Measurements from ENCODE around the gene NOXO1. TPM values are rescaled to one million over a fixed set of nuclear protein-coding genes. Genes with fewer than 3 reads are reported as not detected.

NOXO1 gene
- total RNA-seq, 1 donor from 2014 or later = 1.2 TPM

- peak overlapping the region in 1 of 2 donors; percentile 29 for H3K4me3 ChIP-seq
- H3K9me3 ChIP-seq = no peaks in the 10 kb centered on the region
- H3K27me3 ChIP-seq = peaks cover 9% of the 10 kb centered on the region
- intact Hi-C loops (cut with DNase I) = no loop called here
- H3K4me1 ChIP-seq = peaks cover 24% of the 10 kb centered on the region
- no peak for DNase-seq (ENCODE audit: extremely low spot score in 2 of 2)
- no peak overlapping the region for H3K27ac ChIP-seq
- no peak for TF ChIP-seq POLR2A (IDR thresholded peaks at IDR 0.05)
- no peak for TF ChIP-seq CTCF (IDR thresholded peaks at IDR 0.05)
- no peak for TF ChIP-seq POLR2AphosphoS5 (IDR thresholded peaks at IDR 0.05; ENCODE audit: insufficient read depth in 1 of 2, low read depth in 1 of 2)
- peaks cover 0 to 2% of the 10 kb centered on the region in 2 donors for H3K36me3 ChIP-seq
Observed at GRCh38 chr16:1992704-1993317, 11.5 kb upstream of the NOXO1 start.

- Histone ChIP-seq H3K36me3 (no peaks in the 10 kb centered on the region), H3K27ac (no peak overlapping the region), H3K4me1 (peaks cover 24% of the 10 kb centered on the region), H3K4me3 (peak overlapping the region; percentile 29 to 41), H3K27me3 (peaks cover 9% of the 10 kb centered on the region), H3K9me3 (no peaks in the 10 kb centered on the region)
- no peak for DNase-seq (ENCODE audit: extremely low spot score in 2 of 2)
- intact Hi-C loops (cut with DNase I) = no loop called here
- TF ChIP-seq CTCF (IDR thresholded peaks at IDR 0.05) = no peak
- TF ChIP-seq POLR2AphosphoS5 (IDR thresholded peaks at IDR 0.05; ENCODE audit: insufficient read depth in 1 of 2, low read depth in 1 of 2) = peak in 1 of 2 donors; percentile 50
- TF ChIP-seq POLR2A (IDR thresholded peaks at IDR 0.05) = peak in 1 of 2 donors; percentile 28
Observed at GRCh38 chr16:1991948-1992703, 10.9 kb upstream of the NOXO1 start.

GRCh38 chr16:1991588-1991947 is 10.3 kb upstream of the NOXO1 start:
- Histone ChIP-seq H3K4me1 (peaks cover 24% of the 10 kb centered on the region), H3K4me3 (peak overlapping the region; percentile 29 to 41), H3K27ac (no peak overlapping the region), H3K36me3 (peaks cover 0 to 3% of the 10 kb centered on the region in 2 donors), H3K9me3 (no peaks in the 10 kb centered on the region), H3K27me3 (peaks cover 9% of the 10 kb centered on the region)
- no peak for DNase-seq (ENCODE audit: extremely low spot score in 2 of 2)
- intact Hi-C loops (cut with DNase I) = no loop called here
- TF ChIP-seq POLR2A (IDR thresholded peaks at IDR 0.05) = no peak
- TF ChIP-seq CTCF (IDR thresholded peaks at IDR 0.05) = no peak

GRCh38 chr16:1991135-1991551 is 9.9 kb upstream of the NOXO1 start:
- no peak for DNase-seq (ENCODE audit: extremely low spot score in 2 of 2)
- H3K4me3 ChIP-seq = peak overlapping the region; percentile 29 to 41
- H3K27me3 ChIP-seq = peaks cover 9% of the 10 kb centered on the region
- peaks cover 24% of the 10 kb centered on the region for H3K4me1 ChIP-seq
- H3K9me3 ChIP-seq = no peaks in the 10 kb centered on the region
- H3K36me3 ChIP-seq = peaks cover 0 to 7% of the 10 kb centered on the region in 2 donors
- H3K27ac ChIP-seq = no peak overlapping the region
- TF ChIP-seq CTCF (IDR thresholded peaks at IDR 0.05) (no peak), POLR2A (IDR thresholded peaks at IDR 0.05) (no peak), POLR2AphosphoS5 (IDR thresholded peaks at IDR 0.05; ENCODE audit: insufficient read depth in 1 of 2, low read depth in 1 of 2) (no peak)
- intact Hi-C loops (cut with DNase I) = no loop called here
